ENCODE results near the gene ANO4. TPM values are rescaled to one million over a fixed set of nuclear protein-coding genes. Genes with fewer than 3 reads are reported as not detected.

Gene ANO4
- total and polyA plus RNA-seq, 2 of the 8 experiments (the other 6 are each of a cell fraction or from before 2014, with no cell fraction given): 1.1 to 3.4 TPM

- Histone ChIP-seq H3K9ac (replicated peaks in 1 of 4; ENCODE audit: extremely low read depth in 1 of 4, low read depth in 3 of 4, low read length in 3 of 4) (no peak overlapping the region), H3K14ac (ENCODE audit: insufficient read length) (no peak overlapping the region), H3K18ac (ENCODE audit: extremely low read depth, low read length) (no peak overlapping the region), H3K9me3 (ENCODE audit: insufficient read depth in 2 of 2, low read depth in 1 of 2, low read length in 1 of 2) (no peaks in the 10 kb centered on the region), H3K36me3 (ENCODE audit: control insufficient read depth in 2 of 4, insufficient read depth in 4 of 4, low read length in 3 of 4) (no peaks in the 10 kb centered on the region), H3K23me2 (ENCODE audit: low read depth, low read length) (no peaks in the 10 kb centered on the region), H2BK12ac (ENCODE audit: low read depth, low read length) (no peak overlapping the region), H2BK5ac (ENCODE audit: low read depth, low read length) (no peak overlapping the region), H2BK15ac (ENCODE audit: low read length) (no peak overlapping the region), H3K79me2 (ENCODE audit: control insufficient read depth in 1 of 2, insufficient read depth in 2 of 2, low read length in 2 of 2) (no peaks in the 10 kb centered on the region), H4K20me1 (replicated peaks in 1 of 2; ENCODE audit: control insufficient read depth in 1 of 2, insufficient read depth in 2 of 2, low read length in 2 of 2) (no peaks in the 10 kb centered on the region), H3K4ac (replicated peaks; ENCODE audit: insufficient read length, low read depth, low read length) (no peak overlapping the region), H4K91ac (replicated peaks; ENCODE audit: insufficient read length, low read length) (no peak overlapping the region), H3K27ac (ENCODE audit: low read depth, low read length) (no peak overlapping the region), H3K4me2 (ENCODE audit: insufficient read depth in 1 of 2, low read depth in 2 of 2, low read length in 2 of 2) (no peak overlapping the region), H3K56ac (replicated peaks; ENCODE audit: insufficient read length, low read depth, low read length) (no peak overlapping the region), H2BK120ac (replicated peaks; ENCODE audit: low read depth, low read length) (no peak overlapping the region), H3K4me1 (replicated peaks in 1 of 4; ENCODE audit: control insufficient read depth in 3 of 4, insufficient read depth in 4 of 4, low read length in 3 of 4) (no peaks in the 10 kb centered on the region), H4K8ac (ENCODE audit: extremely low read depth, insufficient read depth, low read length) (no peak overlapping the region), H3K4me3 (ENCODE audit: extremely low read depth in 1 of 4, insufficient read depth in 2 of 4, low read depth in 3 of 4, low read length in 4 of 4) (no peak overlapping the region), H2BK20ac (ENCODE audit: low read length) (no peak overlapping the region), H3K23ac (ENCODE audit: insufficient read length) (no peak overlapping the region), H2AK5ac (ENCODE audit: low read depth, low read length) (no peak overlapping the region), H3K79me1 (ENCODE audit: low read depth, low read length) (no peaks in the 10 kb centered on the region), H4K5ac (ENCODE audit: insufficient read length, low read depth, low read length) (no peak overlapping the region), H3K27me3 (replicated peaks in 1 of 4; ENCODE audit: control insufficient read depth in 3 of 4, extremely low read depth in 1 of 4, insufficient read depth in 3 of 4, low read length in 3 of 4) (no peaks in the 10 kb centered on the region), H2AFZ (ENCODE audit: low read length) (no peak overlapping the region)
- ChIA-PET CTCF (ENCODE audit: partially characterized antibody) (interaction anchor here (1.2 to 1.7 kb wide), 2 partner anchors 8 to 10 kb away, joined by 4 to 9 read pairs; no protein-coding TSS in a partner anchor), POLR2A (ENCODE audit: partially characterized antibody) (no interaction called here)
- FAIRE-seq (no peak), DNase-seq (ENCODE audit: low read depth in 1 of 2, low spot score in 2 of 2) (no peak)
- 93% methylated on average over 5 of the region's 5 CpGs; no CpG with 5 or more reads in 1 of the 2 experiments for WGBS, 2 experiments (ENCODE audit: extremely low coverage in 1 of 2, insufficient coverage in 1 of 2, insufficient read length in 1 of 2, insufficient replicate concordance in 2 of 2, low coverage in 1 of 2, low lambda C conversion rate in 2 of 2, missing lambda C conversion rate in 1 of 2)
- TF ChIP-seq SIRT6 (IDR thresholded peaks at IDR 0.05; ENCODE audit: low read length): no peak
- TF ChIP-seq CTBP2 (IDR thresholded peaks at IDR 0.05; ENCODE audit: borderline replicate concordance, insufficient read depth, insufficient read length, low read length): no peak
- TF ChIP-seq CTCF (IDR thresholded peaks at IDR 0.05; ENCODE audit: control extremely low read depth in 1 of 3, insufficient read depth in 1 of 3, low read depth in 1 of 3, low read length in 3 of 3): no peak
- TF ChIP-seq EGR1 (IDR thresholded peaks at IDR 0.05; ENCODE audit: borderline replicate concordance, low read depth, low read length): no peak
These were observed 142.1 kb downstream of the ANO4 start for GRCh38 chr12:100936661-100937060.
